GM18951 (cell line): Measurements from ENCODE around the gene TARP.

ENCODE experiments used
- POLR2A ChIP-seq: IDR thresholded peaks from 4 replicates; pipeline ENCODE4 v1.6.1; 2011; ENCODE audit warnings: mild to moderate bottlenecking; ENCODE audit not compliant: insufficient read length, insufficient read depth; ENCODE audit errors: extremely low read depth
- in situ Hi-C: fragments of 300-500 bp; cut with MboI; formaldehyde crosslinking; loops from one replicate; pipeline ENCODE4 v1.12.0; 2022; ENCODE audit warnings: low sequenced_read_pairs, mixed read lengths, inconsistent platforms; ENCODE audit not compliant: unreplicated experiment

The TARP gene

GRCh38 chr7:38273286-38273995, at the start of gene TARP:
Gene TARP (minus strand): TSS chr7:38273636.
- in situ Hi-C loops, result no loop called here
- TF ChIP-seq POLR2A, result no peak

GRCh38 chr7:38323156-38323555, 49.7 kb upstream of the TARP start:
- no peak for TF ChIP-seq POLR2A
- in situ Hi-C loops, result loop anchor here (10.0 kb wide), 1 partner anchor 228 kb away; no protein-coding TSS in a partner anchor

DNA sequence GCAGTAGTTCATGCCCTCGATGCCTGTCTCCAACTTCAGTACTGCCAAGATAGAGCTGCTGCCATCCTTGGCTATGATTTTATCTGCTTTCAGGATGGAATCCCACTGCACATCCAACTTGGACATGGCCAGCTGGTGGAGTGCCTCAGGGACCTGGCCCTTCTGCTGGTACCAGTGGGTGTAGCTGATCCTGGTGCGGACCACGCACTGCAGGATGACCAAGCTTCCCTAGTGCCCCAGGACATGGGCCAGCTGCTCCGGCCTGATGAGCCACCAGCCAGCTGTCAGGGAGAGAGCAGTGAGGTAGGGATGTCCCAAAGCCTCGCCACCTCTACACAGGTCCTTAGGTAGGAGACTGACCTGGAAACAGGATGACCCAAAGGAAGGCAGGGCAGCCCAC, 49.0 kb upstream of the TARP start:
- in situ Hi-C loops, result loop anchor here (10.0 kb wide), 1 partner anchor 228 kb away; no protein-coding TSS in a partner anchor
- TF ChIP-seq POLR2A, result no peak

DNA sequence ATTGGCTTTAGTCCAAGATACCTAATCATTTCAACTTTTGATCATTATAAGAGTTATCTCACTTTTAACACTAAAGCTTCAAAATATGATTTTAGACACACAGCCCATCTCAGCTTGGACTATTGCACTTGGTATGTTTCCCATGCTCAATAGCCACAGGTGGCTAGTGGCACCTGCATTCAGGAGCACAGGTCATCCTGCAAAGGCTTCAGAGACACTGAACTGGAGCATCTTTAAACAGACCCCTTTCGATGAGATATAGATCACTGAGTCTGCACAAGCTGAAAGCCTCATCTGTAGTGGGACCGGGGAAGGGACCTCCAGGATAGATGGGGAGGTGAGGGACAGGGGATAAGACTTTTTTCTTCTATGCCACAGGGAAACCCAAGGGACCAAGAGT, 48.5 kb upstream of the TARP start:
- in situ Hi-C loops, result loop anchor here (10.0 kb wide), 1 partner anchor 227 kb away; no protein-coding TSS in a partner anchor
- TF ChIP-seq POLR2A, result no peak

GRCh38 chr7:38321515-38321944, 48.1 kb upstream of the TARP start:
- in situ Hi-C loops, result loop anchor here (10.0 kb wide), 1 partner anchor 227 kb away; no protein-coding TSS in a partner anchor
- no peak for TF ChIP-seq POLR2A

DNA sequence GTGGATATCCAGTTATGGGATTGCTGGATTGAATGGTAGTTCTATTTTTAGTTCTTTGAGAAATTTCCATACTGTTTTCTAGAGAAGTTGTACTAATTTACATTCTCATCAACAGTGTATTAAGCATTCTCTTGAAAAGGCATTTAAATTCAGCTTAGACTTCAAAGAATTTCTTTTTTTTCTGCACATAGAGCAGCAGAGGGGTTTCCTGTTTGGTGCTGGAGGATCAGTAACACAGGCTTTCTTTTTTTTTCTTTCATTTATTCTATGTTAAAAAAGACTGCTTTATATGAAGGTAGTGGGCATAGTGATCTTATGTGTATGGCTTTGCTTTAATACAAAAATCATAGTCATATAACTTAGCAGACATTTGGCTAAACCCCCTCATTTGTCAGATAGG, 47.6 kb upstream of the TARP start:
- no peak for TF ChIP-seq POLR2A

DNA sequence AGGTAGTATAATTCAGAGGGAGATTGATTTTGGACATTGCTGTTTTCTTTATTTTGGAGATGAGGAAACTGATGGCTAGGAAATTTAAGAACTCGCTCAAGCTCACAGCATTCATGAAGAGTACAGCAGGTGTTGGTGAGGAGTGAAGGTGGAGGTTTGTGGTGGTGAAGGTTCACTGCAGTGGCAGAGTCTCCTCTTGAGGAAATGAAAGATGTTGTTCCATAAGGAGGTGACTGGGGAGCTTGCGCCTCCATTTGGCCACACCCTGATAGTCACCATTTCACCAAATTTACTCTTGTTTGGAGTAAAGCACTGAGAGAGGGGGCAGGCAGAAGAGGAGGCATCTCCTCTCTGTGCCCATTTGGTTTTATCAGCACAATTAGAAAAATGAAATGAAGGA, 46.4 kb upstream of the TARP start:
- in situ Hi-C loops, result loop anchor here (10.0 kb wide), 2 partner anchors 95 to 225 kb away; no protein-coding TSS in a partner anchor
- no peak for TF ChIP-seq POLR2A

More for the DNA sequence above, 47.6 kb upstream of the TARP start:
- in situ Hi-C loops, result loop anchor here (10.0 kb wide), 1 partner anchor 226 kb away; no protein-coding TSS in a partner anchor

DNA sequence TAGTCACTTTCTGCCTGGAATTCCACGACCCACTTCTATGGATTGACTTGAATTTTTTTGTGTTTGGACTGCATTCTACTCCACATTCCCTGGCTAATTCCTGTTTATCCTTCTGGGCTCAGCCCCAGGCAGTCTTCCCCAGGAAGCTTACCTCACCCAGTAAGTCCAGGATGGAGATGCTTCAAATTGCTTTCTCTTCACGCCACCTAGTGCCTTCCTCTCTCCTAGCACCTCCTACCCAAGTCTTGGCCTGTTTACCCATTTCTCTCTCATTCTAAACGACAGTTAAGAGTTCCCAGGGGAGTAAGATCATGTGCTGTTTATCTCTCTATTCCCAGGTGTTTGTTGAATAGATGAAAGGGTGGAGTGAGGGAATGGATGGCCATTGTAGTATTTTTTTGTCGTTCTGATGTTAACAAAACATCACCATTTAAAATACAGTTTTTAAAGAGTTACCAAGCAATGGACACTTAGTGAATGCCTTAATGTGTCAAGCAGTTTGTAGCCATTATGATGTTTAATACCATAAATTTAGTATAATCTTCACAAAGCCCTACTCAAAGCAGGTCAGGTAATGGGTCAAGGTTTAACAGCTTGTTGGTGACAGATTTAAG, 45.5 kb upstream of the TARP start:
- TF ChIP-seq POLR2A, result no peak
- in situ Hi-C loops, result loop anchor here (10.0 kb wide), 1 partner anchor 94 kb away; no protein-coding TSS in a partner anchor

- in situ Hi-C loops, result loop anchor here (10.0 kb wide), 1 partner anchor 93 kb away; no protein-coding TSS in a partner anchor
- TF ChIP-seq POLR2A, result no peak
Observed at GRCh38 chr7:38318241-38318640, 44.8 kb upstream of the TARP start.

DNA sequence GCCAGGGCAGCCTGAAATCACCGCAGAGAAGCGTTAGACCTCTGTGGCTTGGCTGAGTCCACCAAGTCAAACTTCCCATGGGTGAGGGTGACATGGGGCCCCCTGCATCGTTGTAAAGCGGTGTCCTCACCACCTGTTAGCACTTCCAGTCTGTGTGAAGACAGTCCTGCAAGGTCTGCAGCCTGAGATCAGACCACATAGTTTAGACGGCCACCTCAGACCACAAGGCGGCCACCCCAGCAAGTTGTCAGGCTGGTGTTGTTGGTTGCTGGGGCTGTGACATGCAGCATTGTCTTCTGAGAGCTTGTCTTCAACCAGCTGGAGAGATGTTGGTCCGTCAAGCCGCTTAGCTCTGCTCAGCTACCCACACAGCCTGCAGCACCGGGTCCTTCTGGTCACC, 44.1 kb upstream of the TARP start:
- no peak for TF ChIP-seq POLR2A
- in situ Hi-C loops, result loop anchor here (10.0 kb wide), 1 partner anchor 93 kb away; no protein-coding TSS in a partner anchor

GRCh38 chr7:38316733-38317360, 43.4 kb upstream of the TARP start:
- in situ Hi-C loops, result loop anchor here (10.0 kb wide), 1 partner anchor 92 kb away; no protein-coding TSS in a partner anchor
- no peak for TF ChIP-seq POLR2A

- no peak for TF ChIP-seq POLR2A
- in situ Hi-C loops, result loop anchor here (10.0 kb wide), 1 partner anchor 91 kb away; no protein-coding TSS in a partner anchor
Observed at GRCh38 chr7:38315410-38315809, 42.0 kb upstream of the TARP start.

- in situ Hi-C loops, result loop anchor here (10.0 kb wide), 1 partner anchor 88 kb away; no protein-coding TSS in a partner anchor
- no peak for TF ChIP-seq POLR2A
Observed at GRCh38 chr7:38312821-38313220, 39.4 kb upstream of the TARP start.

- in situ Hi-C loops, result loop anchor here (10.0 kb wide), 1 partner anchor 87 kb away; no protein-coding TSS in a partner anchor
- no peak for TF ChIP-seq POLR2A
Observed at GRCh38 chr7:38311329-38311937, 38.0 kb upstream of the TARP start.
